Endometrial microvascular endothelial cells (primary cell): ENCODE data around the gene CCDC126. TPM values are rescaled to one million over a fixed set of nuclear protein-coding genes. Genes with fewer than 3 reads are reported as not detected.
"Not testable (repeated sequence)": the region's sequence is repeated elsewhere in the genome, so short reads cannot be mapped to it uniquely, and the experiment has no call there.

Experiments
- in situ Hi-C: cut with HindIII; loops from 2 replicates; pipeline ENCODE4 v1.10.0; 2017; ENCODE audit warnings: low sequenced_read_pairs, low pct_unique_long_range_greater_than_20kb; ENCODE audit errors: inconsistent ontology term
- total RNA-seq: library from RNA; depleted of rRNA; stranded (reverse); fragments of >200 nt; gene quantifications from one replicate; pipeline ENCODE4 v1.2.3, GENCODE V29; 2015; ENCODE audit errors: inconsistent ontology term

The CCDC126 gene, protein sequence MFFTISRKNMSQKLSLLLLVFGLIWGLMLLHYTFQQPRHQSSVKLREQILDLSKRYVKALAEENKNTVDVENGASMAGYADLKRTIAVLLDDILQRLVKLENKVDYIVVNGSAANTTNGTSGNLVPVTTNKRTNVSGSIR
- 6.0 TPM for total RNA-seq

DNA sequence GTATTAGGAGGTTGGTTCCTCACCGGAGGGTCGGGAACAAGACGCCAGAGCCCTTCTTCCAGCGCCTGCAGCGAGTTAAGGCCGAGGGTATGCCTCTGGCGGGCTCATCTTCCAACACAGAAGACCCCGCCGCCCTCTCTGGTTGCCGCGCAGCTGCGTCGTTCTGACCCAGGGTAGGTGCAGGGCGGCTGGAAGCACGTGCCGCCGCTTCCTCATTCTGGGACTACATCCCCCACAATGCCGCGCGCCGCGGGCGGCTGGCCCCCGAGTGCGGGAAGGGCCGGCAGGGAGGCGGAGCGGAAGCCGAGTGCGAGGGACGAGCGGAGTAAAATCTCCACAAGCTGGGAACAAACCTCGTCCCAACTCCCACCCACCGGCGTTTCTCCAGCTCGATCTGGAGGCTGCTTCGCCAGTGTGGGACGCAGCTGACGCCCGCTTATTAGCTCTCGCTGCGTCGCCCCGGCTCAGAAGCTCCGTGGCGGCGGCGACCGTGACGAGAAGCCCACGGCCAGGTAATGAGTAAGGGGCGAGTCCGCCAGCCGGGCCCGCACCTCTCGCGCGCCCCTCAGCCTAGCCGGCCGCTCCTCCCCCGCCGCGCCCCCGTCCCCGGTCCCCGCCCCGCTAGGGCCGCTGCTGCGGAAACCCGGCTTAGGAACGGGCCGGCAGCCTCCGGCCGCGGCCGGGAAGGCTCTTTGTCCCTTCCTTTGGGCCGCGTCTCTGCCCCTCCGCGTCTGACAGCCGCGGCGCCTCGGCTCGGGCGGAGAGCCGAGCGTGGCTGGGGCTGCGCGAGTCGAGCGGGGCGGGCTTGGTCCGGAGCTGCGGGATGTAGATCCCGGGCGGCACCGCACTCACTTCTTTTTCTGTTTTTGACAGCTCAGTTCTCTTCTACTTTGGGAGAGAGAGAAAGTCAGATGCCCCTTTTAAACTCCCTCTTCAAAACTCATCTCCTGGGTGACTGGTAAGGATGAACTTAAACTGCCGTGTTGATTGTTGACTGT, at the start of gene CCDC126:
Gene CCDC126, plus strand, starts transcription at position 289 of the 998 bp plus-strand sequence. CDS start 13,934 bp downstream, outside the sequence.
- in situ Hi-C loops = no loop called here

DNA sequence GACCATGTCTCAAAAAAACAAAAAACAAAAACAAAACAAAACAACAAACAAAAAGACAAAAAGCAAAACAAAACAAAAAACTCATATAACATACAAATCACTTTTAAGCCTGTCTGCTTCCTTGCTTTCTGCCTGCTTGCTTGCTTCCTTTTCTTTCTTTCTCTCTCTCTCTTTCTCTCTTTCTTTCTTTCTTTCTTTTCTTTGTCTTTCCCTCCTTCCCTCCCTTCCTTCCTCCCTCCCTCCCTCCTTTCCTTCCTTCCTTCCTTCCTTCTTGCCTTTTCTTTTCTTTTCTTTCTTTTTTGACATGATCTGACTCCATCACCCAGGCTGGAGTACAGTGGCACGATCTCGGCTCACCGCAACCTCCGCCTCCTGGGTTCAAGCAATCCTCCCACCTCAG, 49.5 kb upstream of the CCDC126 start:
- in situ Hi-C loops = no loop called here

DNA sequence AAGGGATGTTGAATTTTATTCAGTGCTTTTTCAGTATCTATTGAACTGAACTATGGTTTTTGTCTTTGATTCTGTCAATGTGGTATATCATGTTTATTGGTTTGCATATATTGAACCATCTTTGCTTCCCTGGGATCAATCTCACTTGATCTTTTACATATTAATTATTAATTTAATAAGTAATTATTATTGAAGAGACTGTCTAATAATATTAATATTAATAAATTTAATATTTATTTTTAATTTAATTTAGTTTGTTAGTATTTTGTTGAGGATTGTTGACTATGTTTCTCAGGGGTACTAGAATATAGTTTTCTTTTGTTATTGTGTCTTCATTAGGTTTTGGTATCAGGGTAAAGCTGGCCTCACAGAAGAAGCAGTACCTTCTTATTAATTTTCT, 38.9 kb upstream of the CCDC126 start:
- in situ Hi-C loops = no loop called here

DNA sequence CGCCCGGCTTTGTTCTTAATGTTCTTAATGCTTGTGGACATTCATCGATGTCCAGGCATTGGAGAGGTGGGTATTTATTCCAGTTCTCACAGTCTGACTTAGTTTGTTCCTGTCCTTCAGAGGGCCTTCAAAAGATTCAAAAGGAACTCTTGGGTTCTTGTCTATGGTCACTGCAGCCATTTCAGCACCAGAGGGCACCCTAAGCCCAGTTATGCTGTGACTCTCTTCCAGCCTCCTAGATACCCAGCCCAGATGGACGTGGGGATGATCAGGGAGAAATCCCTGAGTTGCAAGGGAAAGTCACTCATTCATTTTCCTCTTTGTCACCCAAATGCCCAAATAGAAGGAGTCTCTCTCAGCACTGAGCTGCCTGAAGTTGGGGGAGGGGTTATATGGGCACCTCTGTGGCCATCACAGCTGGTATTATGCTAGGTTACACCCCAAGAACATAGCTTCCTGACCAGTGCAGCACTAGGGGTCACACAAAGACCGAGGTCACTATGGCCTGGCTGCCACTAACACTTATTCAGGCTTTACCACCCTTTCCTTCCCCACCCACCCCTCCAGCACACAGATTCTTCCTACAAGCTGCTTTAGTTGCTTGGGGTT, 26.5 kb upstream of the CCDC126 start:
- in situ Hi-C loops = no loop called here

DNA sequence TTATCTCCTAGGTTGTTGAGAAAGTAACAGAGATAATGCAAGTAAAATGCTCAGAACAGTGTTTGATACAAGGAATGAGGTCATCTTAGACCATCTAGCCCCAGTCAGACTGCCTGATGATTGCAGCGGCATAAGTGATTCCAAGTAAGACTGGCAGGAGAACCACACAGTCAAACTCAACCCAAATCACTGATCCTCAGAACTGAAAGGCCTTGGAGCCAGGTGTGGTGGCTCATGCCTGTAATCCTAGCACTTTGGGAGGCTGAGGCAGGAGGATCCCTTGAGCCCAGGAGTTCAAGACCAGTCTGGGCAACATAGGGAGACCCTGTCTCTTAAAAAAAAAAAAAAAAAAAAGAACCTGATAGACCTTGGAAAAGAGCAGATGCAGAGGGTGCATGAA, 15.2 kb upstream of the CCDC126 start:
- in situ Hi-C loops = not testable (repeated sequence)

DNA sequence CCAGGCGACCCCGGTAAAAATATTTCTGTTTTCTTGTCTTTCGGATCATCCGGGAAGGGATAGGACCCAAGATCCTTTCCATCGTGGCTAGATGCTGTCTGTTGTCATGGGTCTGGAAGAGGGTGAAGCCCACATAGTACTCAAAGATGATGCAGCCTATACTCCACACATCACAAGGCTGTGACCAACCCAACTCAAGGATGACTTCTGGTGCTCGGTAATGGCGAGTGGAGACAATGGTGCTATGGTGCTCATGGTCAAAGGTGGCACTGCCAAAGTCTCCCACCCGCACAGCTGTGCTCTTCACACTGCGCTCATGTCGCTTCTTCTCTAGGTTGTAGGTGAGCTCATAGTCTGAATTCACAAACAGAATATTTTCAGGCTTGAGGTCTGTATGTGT, 11.9 kb upstream of the CCDC126 start:
- in situ Hi-C loops = not testable (repeated sequence)

DNA sequence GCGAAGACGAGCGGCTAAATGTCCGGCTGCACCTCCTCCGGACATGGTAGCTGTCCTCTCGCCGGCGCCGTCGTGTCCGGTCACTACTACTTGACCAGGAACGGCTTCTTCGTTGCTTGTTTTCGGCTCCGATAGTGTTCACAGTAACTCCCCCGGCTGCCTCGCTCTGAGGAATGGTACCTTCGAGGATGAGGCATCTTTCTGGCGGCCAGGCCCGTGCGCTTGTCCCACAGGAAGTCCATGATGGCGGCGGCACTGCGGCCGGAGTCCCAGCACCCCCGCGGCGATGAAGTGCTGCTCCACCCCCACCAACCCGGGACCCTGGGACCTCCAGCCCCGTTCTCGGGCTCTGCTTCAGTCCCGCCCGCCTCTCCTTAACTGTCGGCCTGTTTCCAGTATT, 11.0 kb upstream of the CCDC126 start:
- in situ Hi-C loops = no loop called here

DNA sequence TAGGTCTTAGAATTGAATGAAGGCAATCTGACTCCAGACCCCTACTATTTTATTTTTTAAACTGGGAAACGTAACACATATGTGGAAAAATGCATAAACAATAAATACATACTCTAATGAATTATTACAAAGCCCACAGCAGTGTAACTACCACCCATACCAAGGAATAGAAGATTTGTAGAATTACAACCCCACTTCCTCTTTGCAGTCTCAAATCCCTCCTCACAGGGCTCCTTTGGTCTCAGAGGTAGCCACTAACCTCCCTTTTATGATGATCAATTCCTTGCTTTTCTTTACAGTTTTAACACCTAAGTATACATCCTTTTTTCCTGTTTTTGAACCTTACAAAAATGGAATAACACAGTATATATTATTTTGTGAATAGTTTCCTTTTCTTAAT, 6.7 kb upstream of the CCDC126 start:
- in situ Hi-C loops = no loop called here

DNA sequence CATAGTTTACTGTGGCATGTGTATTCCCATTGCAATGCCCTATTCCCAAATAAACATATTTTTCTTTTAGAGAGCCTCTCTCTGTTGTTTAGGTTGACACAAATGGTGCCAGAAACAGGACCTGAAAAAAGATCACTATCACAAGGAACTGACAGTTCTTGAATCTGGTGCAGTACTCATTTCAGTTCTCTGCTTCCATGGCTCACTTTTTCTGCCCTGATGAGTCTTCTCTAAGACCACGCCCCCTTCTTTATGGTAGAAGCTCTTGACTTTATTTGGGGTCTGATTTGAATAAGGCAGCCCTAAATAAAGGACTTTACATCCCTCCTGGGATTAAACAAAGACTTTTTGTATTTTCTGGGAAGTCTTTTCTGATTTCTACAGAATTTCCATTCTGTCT, 3.5 kb upstream of the CCDC126 start:
- in situ Hi-C loops = no loop called here

DNA sequence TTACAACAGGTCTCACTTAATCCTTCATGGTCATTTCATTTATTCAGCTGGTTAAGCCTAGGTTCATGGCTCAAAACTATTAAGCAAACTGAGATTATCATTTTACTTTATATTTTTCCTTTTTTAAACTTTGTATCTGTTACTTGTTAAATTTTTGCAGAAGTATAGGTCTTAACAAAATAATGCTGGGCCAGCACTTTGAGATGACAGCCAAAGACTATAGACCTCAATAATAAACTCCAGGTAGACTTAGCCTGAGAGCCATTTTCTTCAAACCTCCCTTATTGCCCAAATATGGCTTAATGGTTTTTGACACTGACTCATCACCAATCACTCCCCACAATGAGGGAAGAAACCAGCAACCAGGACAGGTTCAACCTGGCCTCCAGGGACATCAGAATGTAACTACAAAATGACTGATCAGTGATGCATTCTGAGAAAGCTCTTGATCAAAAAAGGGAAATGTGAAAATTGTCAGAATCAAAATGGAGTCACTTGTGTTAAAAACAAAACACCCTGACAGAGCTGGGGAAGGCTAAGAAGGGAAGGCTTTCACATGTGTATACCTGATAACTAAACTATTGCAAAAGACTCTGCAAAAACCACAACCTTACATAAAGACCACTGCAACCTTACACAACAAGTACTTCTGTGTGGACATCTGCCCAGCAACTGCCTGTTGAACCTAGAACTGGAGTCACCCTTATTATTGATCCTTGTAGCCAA, 2.1 kb upstream of the CCDC126 start:
- in situ Hi-C loops = no loop called here

DNA sequence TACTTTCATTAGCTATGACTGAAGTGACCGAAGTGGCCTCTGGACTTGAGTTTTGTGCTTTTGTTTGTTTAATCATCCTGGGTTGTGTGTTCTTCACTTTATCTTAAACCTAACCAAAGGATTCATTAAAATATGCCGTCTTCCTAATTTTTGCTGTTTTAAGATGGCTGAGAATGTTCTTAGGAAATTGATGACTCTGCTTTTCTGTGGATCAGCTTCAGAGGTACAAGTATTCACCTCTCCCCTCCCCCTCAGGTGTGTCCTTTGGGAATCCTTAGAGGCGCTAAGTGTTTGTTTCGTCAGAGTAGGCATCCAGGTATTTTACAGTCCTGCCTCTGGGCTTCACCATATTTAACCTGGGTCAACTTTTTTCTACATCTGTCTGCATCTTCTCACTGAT, 1.1 kb downstream of the CCDC126 start:
- in situ Hi-C loops = no loop called here

DNA sequence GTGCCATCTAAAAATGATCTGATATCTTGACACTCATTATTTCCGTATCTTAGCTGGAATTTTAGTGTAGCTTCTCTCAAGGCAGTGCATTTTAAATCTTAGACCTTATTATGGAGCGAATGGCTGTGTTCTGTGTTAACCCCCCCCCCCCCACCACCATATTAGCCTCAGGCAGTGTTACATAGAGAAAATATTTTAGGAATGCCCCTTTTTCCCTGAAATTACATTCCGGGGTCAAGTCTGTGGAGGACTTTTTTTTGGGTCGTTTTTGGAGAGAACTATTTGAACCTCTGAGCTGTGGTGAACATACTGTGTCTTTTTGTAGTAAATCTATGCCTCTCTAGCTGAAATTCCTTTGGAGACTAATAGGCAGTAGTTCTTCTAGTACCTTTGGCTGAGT, 3.1 kb downstream of the CCDC126 start:
- in situ Hi-C loops = no loop called here

DNA sequence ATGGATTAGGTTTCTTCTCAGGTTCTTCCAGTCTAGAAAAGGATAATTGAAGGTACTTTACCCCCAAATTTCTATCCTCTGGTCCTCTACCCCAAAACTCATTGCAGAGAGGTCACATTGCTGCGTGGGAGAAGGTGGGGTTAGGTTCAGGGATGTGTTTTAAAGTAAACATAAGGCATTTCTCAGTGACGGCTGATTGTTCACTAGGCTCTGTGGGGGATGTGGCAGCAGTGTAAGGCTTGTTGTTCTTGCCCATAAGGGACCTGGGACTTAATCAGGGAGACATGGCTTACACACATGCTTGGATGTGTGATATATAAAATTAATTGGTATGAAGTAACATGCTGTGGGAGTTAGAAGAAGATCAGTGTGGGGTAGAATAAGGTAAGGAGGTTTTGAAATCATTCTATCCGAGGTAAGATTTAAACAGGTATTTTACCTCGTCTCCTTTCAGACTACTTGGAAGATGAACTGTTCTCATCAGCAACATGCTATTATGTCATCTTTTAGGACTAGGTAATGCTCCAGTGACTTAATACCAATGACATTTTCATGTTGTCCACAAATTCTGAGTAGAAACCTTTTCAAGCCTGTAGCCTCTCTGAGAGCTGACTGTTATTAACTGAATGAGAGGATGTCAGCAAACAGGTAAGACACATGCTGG, 6.6 kb downstream of the CCDC126 start:
- in situ Hi-C loops = no loop called here

DNA sequence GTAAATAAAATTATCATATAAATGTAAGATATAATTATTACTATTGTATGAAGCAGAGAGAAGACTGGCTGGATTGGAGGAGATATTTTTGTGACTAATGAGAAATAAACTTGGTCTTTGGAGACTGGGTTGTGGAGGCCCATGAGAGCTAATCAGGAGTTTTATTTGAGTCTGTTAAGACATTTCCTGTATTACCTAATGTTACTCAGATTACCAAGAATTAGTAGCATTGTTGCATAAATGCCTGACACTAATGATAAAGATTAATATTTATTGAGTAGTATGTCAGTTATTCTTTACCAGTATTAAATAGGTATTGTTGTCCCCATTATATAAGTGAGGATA, 7.1 kb downstream of the CCDC126 start:
- in situ Hi-C loops = no loop called here

DNA sequence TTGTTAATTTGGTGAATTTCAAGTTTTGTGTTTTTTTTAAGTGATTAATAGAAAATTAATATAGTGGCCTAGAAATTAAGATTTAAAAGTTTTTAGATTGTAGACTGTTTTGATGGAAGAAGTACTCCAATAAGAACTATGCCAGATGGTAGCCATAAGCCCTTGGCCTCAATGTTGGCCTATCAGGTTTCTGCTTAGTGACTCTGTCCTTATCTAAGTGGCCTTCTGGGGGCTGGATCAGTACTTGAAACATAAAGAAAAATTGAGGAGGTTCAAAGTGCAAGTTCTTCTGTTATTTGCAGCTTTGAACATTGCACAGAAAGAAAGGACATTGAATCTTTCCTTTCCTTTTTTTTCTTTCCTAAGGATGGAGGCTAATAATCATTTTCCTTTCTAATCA, 9.9 kb downstream of the CCDC126 start:
- in situ Hi-C loops = no loop called here

DNA sequence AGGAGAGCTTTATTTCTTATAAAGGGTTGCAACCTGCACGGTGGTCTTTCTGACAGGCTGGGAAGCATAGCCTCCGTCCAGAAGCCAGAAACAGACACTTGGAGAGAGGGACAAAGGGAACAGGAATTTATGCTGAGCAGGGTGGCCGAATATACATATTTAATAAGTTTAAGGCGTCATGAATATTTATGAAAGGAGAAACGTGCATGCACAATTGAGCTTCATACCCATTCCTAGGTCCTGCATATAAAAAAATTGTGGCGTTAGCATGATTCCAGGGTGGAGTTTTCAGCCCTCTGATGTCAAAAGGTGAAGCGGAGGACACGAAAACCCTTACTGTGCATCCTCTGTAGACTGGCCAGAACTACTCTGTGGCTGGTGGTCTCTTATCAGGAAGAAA, 10.7 kb downstream of the CCDC126 start:
- in situ Hi-C loops = no loop called here

DNA sequence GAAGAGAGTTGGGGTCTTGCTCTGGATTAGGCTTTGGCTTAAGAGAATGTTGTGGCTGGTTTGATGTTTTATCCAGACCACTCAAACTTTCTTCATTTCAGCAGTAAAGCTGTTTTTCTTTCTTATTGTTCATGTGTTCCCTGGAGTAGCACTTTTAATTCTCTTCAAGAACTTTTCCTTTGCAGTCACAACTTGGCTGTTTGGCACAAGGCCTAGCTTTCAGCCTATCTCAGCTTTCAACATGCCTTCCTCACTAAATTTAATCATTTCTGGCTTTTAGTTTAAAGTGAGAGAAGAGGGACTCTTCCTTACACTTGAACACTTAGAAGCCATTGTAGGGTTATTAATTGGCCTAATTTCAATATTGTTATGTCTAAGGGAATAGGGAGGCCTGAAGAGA, 18.1 kb downstream of the CCDC126 start:
- in situ Hi-C loops = no loop called here

DNA sequence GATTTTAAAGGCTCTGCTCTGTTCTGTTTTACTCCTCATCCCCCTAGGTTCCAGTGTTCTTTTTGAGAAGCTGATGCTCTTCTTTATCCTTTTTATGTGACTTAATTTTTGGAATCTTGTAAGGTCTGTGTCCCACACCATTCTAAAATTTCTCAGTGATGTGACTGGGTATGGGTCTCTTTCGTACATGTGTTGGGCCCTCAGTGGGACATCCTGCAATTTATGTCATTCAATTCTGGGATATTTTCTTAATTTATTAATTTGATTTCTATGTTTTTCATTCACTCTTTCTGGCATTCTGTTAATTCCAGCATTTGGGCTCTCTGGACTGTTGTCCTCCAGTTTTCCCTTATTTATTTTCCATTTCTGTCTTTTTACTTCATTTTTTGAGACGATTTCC, 19.4 kb downstream of the CCDC126 start:
- in situ Hi-C loops = no loop called here

DNA sequence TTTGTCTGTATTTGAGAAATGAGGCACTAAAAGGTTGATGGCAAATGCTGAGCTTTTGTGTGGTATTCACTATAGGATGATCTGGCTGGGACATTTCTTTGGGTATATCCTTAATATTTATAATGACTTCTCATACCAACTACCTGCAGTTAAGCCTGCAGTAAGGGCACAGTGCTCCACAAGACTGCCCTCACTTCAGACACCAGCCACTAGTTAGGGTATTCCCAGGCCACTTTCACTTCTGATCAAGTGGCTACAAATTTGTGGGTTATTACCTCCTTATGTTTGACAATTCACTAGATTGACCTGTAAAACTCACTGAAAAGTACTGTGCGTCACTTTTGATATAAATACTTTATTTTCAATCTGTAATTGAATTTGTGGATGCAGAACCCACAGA, 20.3 kb downstream of the CCDC126 start:
- in situ Hi-C loops = no loop called here
